DMS53 treated with DMSO at 0.1 percent for 48 hours (cell line): ENCODE results near the gene PITPNC1.
"Not testable (repeated sequence)": the region's sequence is repeated elsewhere in the genome, so short reads cannot be mapped to it uniquely, and the experiment has no call there.

Experiments
- DNase-seq: peaks from one replicate; lab custom pipeline; 2025; ENCODE audit not compliant: unreplicated experiment; lab: John Stamatoyannopoulos, UW

Gene PITPNC1

DNA sequence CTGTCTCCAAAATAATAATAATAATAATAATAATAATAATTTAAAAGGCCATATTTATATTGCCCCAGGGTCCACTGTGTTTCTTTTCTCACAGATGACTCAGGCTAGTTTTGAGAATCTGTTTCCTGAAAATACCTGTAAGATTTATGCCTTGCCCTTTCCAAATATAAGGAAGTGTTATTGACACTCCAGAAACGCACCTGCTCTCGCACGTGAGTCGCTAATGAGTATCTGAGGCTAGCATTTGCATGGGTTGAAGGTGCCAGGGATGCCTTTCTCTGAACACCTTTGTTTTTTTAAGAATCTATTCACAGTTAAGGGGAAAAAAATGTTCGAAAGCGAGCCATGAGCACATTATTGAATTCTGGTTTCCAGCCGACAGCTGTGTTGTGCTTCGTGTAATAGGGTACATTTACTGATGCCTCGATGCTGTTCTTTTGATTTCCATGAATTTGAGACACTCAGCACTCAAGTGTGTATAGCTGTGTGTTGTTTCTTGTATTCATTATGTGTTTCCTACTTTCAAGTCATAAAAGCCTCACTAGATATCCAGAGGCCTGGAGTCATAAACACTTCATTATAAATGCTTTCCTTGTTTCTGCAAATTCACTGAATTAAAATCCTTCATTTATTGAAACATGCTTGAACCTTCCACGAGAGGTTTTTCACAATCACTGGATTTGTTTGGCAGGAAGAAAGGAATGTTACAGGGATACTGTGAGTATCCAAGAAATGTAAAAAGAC lies 295.7 kb downstream of the PITPNC1 start:
- DNase-seq: no peak

DNA sequence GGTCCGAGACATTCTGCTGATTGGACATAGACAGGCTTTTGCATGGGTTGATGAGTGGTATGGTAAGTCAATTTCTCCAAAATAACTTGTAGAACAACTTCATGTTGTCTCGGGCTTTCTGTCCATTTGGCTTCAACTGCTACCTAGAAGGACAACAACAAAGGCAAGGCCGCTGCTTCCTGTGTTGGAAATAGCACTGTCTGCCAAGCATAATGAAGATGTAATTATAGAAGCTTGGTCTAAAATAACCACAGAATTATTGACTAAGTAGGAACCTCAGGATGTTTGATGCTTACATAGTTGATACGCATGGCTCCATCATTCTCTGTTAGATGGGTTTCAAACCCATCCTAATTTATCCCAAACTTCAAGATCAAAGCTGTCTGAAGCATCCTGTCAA lies 298.4 kb downstream of the PITPNC1 start:
- DNase-seq: no peak

DNA sequence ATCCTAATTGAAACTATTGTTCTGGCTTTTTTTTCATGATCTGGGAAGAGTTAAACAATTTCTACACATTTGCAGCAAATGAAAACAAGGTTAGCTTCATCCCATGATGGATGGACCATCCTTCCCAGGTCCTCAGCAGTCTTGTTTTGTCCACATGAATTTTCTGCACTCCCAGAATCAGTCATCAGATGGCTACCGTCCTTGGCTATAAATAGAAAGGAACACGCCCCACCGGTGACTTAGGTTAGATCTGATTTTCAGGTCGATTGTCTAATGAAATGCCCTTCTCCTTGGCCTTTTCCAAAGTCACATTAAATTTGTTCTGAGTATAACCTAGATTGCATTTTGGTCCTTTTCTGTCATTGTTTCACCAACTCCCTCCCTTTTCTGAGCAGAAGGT lies 299.2 kb downstream of the PITPNC1 start:
- no peak for DNase-seq

GRCh38 chr17:67678414-67678813 lies 301.3 kb downstream of the PITPNC1 start:
- no peak for DNase-seq

- DNase-seq: no peak
Measured at GRCh38 chr17:67679225-67679624, 302.1 kb downstream of the PITPNC1 start.

DNA sequence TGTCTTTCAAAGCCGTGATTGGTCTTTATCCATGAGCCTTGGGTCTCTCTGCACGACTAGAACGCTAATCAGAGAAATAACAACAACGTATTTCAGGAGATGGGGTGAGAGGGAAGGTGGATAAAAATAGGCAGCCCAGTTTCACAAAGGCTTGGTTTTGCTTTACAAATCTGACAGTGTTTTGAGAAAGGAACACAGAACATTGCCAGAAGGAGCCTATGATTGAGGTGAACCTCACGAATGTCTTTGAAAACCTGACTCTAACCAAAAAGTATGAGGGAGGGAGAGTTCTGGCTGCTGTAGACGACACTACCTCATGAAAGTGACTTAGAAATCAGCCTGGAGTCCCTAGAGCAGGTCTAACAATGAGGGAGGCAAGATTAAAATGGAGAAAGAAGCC lies 302.6 kb downstream of the PITPNC1 start:
- no peak for DNase-seq

DNA sequence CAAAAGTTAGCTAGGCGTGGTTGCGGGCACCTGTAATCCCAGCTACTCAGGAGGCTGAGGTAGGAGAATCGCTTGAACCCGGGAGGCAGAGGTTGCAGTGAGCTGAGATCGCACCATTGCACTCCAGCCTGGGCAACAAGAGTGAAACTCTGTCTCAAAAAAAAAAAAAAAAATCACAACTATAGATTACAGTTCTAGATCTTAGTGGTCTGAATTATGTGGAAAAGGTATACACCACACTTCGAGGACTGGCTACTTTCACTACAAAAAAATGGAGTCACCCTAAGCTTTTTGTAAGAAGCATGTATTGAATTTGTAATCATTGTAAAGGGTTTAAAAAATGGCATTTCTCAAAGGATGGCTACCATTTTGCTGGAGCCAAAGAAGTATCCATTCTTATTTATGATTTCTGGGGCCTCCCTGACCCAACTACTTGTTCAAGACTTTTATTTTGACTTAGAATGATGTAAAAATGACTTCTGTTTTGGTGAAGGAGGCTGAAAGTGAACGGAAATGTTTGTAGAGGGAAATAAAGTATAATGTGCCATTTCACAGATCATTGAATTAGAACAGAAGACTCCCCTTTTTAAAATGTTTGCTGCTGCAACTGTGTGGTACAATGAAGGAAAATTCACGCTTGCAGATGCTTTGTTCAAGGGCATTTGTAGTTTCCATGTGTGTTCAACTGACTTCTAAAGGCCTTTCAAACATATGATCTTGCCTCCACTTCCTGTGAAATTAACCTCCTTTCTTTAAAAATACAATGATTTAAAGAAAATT lies 303.6 kb downstream of the PITPNC1 start:
- no peak for DNase-seq

DNA sequence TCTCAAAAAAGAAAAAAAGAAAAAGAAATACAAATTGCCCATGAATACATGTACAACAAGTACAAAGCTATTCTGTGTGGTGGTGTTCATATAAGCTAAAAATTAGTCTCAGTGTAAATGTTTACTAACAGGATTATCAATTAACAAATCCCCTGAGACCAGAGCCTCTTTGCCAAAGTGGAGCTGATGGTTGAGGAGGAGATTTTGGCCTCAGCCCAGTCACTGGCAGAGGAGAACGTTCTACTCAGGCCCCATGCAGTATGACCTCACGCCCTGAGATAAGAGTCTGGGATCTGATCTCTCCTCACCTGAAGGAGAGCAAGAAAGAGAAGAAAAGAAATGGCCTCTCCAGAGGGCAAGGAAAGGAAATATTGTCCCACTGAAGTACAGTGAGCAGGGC lies 305.1 kb downstream of the PITPNC1 start:
- DNase-seq: no peak

- DNase-seq: no peak
Measured at GRCh38 chr17:67685351-67685750, 308.3 kb downstream of the PITPNC1 start.

GRCh38 chr17:67686241-67686640 lies 309.2 kb downstream of the PITPNC1 start:
- no peak for DNase-seq

DNA sequence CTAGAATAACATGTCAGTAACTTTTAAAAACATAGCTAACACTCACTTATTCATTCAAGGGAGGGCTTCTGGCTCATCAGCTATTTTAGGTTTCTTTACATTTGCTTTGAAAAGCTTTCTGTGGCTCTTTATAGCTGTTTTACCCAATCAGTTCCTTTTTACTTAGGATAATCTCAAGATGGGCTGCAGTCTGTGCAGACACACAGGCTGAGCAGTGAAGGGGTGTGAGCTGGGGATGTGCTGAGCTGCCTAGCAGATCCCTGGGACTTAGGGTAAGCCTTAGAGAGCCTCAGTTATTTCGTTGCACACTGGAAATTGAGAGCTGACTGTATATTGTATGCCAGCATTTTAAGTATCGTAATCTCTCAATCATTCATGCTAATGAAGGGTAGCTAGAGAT lies 310.4 kb downstream of the PITPNC1 start:
- no peak for DNase-seq

DNA sequence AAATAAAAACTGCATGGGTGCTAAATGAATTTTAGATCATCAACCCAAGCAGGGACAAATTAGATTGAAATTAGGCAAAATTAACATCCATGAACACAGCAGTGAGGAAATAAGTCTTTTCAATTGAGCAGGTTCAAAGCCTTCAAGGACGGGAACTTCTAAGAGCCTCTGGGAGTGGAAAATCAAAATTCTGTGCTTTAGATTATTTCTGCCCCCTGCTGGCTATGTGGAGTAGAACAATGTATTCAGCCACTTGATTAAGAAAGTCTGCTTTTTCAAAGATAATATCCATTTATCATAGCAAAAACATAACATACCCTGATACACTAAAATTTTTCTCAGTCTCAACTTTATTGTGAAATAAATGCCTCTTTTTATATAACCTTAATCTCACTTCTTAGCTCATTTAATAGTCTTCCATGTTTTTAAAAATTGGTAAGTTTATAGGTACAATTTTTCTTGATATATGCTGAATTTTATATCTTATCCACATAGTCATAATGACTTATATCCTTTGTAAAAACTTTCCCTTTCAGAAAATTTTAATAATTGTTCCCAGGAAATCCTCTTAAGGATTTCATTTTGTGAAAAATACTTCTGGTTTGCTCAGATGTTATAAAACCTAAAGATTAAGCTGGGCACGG lies 312.6 kb downstream of the PITPNC1 start:
- DNase-seq: peak; percentile 65

DNA sequence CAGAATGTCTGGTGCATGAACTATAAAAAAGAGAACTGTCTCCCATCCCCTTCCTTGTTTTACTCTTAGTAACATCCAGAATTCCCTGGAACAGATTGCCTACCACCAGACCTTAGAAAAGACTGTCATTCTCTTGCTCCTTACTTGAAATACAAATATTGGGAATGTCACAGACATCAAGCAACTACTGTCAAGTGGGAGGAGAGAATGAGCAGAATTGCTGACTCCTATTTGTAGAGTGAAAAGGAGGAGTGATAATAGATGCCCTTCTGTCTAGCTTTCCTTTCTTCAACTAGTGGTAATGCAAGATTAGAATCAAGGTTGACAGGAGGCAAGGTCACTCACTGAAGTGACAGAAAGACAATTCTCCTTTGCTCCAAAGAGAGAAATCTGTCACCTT lies 316.7 kb downstream of the PITPNC1 start:
- no peak for DNase-seq

DNA sequence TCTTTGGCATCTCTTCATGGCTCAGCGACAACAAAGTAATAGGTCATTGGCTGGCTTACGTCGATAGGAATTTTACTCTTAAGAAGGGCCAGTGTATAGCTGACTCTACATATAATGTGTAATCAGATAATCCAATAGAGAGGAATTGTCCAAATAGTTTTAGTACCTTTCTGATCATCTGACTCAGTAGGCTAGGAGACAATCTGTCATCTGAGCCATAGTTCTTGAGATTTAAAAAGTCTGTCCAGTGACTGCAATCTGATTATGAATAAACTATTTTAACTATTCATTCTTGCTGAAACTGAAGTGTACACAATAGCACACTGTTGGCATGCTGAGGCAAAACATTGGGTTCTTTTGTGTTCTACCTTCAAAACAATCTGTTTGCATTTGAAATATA lies 319.3 kb downstream of the PITPNC1 start:
- DNase-seq: no peak

DNA sequence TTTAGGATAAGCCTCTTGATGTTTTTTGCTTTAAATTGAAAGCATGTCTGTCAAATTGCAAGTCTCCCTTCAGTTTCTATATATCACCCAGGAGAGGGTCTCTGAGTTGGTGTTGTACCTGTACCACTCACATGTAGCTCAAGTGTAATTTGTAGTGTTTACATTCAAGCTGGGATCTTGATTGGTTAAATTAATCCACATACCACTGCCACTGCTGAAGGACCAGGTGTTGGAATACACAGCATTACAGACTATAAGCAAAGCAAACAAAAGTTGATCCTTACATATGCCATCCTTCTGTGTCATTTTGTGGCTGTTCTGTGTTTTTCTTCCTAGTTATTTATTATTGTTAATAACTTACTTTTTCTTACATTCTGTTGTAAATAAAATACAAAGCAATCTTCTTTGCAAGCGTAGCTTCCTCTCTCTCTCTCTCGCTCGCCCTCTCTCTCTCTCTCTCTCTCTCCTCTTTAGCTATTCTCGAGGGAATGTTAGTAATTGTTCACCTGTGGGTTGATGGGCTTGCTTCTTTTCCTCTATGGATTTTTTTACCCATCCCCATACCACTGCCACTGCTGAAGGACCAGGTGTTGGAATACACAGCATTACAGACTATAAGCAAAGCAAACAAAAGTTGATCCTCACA lies 319.9 kb downstream of the PITPNC1 start:
- DNase-seq: peak; percentile 20

DNA sequence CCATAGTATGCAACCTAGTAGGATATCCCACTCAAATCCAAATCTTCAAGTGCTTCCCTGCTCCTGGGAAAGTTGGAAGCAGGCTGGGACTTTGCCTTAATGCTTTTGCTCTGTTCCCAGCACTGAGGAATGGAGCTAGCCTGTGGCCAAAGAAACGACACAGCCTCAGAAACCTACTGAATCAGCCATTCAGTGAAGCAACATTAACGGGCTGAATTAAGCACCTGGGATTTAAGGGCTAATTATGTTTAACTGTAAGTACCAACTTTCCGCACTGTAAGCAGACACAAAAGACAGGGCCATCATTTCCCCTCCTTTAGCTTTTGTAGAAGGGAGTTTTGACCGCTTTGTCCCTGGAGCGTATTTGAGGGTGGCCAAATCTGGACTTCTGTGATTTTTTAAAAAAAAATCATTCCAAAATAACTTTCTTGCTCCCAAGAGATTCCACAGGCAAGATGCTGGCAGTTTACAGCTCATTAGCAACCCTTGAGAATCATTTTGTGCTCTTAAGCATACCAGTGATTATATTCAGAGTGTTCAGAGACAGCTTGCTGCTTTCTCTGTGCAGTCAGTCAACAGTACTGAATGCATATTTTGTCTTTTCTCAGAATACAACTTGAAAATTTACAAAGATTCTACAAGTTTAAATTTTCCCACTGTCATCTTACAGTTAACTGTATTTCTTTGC lies 323.1 kb downstream of the PITPNC1 start:
- DNase-seq: no peak

DNA sequence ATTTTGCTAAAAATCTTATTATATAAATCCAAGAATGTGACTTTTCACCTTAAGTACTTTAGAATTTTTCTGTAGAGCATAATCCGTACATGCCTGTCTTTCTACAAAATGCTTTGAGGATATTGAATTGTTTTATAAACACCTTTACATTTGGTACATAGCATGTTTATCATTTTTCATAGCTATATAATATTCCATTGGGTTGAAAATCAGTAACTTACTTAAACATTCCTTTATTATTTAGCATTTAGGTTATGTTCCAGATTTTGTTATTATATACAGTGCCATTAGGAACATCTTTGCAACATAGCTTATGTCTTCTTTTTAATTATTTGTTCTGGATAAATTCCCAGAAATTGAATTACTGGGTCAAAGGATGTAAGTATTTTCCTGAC lies 323.6 kb downstream of the PITPNC1 start:
- no peak for DNase-seq

- not testable (repeated sequence) for DNase-seq
Measured at GRCh38 chr17:67702861-67703260, 325.8 kb downstream of the PITPNC1 start.

GRCh38 chr17:67707442-67707841 lies 330.4 kb downstream of the PITPNC1 start:
- no peak for DNase-seq

- DNase-seq: no peak
Measured at GRCh38 chr17:67708378-67708777, 331.3 kb downstream of the PITPNC1 start.

GRCh38 chr17:67711916-67712315 lies 334.8 kb downstream of the PITPNC1 start:
- no peak for DNase-seq
